HG03280 (cell line): ENCODE measurements around the gene BMF.
"Not testable (repeated sequence)": the region's sequence is repeated elsewhere in the genome, so short reads cannot be mapped to it uniquely, and the experiment has no call there.

Experiments
- ATAC-seq: cut with Tn5 transposase; IDR thresholded peaks from one replicate; pipeline ENCODE4 v1.9.1; 2021; ENCODE audit warnings: mild to moderate bottlenecking, moderate library complexity; ENCODE audit not compliant: unreplicated experiment

Gene BMF

GRCh38 chr15:40108855-40109735, at the start of gene BMF:
Gene BMF, minus strand, starts transcription at chr15:40108879. Its CDS starts 2,793 bp downstream, at chr15:40106086.
- ATAC-seq: peak; percentile 69

- no peak for ATAC-seq
Measured at GRCh38 chr15:40157778-40158447, 49.2 kb upstream of the BMF start.

GRCh38 chr15:40155270-40155910, 46.7 kb upstream of the BMF start:
- ATAC-seq: no peak

- not testable (repeated sequence) for ATAC-seq
Measured at GRCh38 chr15:40154821-40155220, 46.1 kb upstream of the BMF start.

- no peak for ATAC-seq
Measured at GRCh38 chr15:40151991-40152390, 43.3 kb upstream of the BMF start.

- ATAC-seq: no peak
Measured at GRCh38 chr15:40151499-40151898, 42.8 kb upstream of the BMF start.

GRCh38 chr15:40150163-40150925, 41.7 kb upstream of the BMF start:
- no peak for ATAC-seq

- no peak for ATAC-seq
Measured at GRCh38 chr15:40149339-40149738, 40.7 kb upstream of the BMF start.

GRCh38 chr15:40146037-40146436, 37.4 kb upstream of the BMF start:
- ATAC-seq: no peak

GRCh38 chr15:40142428-40142827, 33.7 kb upstream of the BMF start:
- no peak for ATAC-seq

- not testable (repeated sequence) for ATAC-seq
Measured at GRCh38 chr15:40138201-40138570, 29.5 kb upstream of the BMF start.

- ATAC-seq: no peak
Measured at GRCh38 chr15:40137303-40138200, 28.9 kb upstream of the BMF start.

- ATAC-seq: no peak
Measured at GRCh38 chr15:40136470-40137302, 28.0 kb upstream of the BMF start.

GRCh38 chr15:40135846-40136450, 27.3 kb upstream of the BMF start:
- ATAC-seq: not testable (repeated sequence)

GRCh38 chr15:40134885-40135284, 26.2 kb upstream of the BMF start:
- no peak for ATAC-seq

GRCh38 chr15:40133544-40133943, 24.9 kb upstream of the BMF start:
- ATAC-seq: no peak

GRCh38 chr15:40130799-40131502, 22.3 kb upstream of the BMF start:
- no peak for ATAC-seq

- ATAC-seq: no peak
Measured at GRCh38 chr15:40130118-40130517, 21.4 kb upstream of the BMF start.
